ENCODE results near the gene GPC6.

Gene GPC6

GRCh38 chr13:94007072-94007471 is 780.5 kb downstream of the GPC6 start:
- H3K4me1 Mint-ChIP-seq: no peaks in the 10 kb centered on the region
- H3K9me3 Mint-ChIP-seq: no peaks in the 10 kb centered on the region
- no peaks in the 10 kb centered on the region for H3K36me3 Mint-ChIP-seq (ENCODE audit: low read depth)
- H3K27ac Mint-ChIP-seq: no peak overlapping the region
- H3K4me3 Mint-ChIP-seq: no peak overlapping the region
- peaks cover 3% of the 10 kb centered on the region for H3K27me3 Mint-ChIP-seq
- ATAC-seq (no peak), DNase-seq (no peak)

- DNase-seq (no peak), ATAC-seq (no peak)
- Mint-ChIP-seq H3K27ac (no peak overlapping the region), H3K9me3 (no peaks in the 10 kb centered on the region), H3K36me3 (ENCODE audit: low read depth) (no peaks in the 10 kb centered on the region), H3K4me3 (no peak overlapping the region), H3K27me3 (peaks cover 3% of the 10 kb centered on the region), H3K4me1 (no peaks in the 10 kb centered on the region)
These were observed 783.1 kb downstream of the GPC6 start for GRCh38 chr13:94009701-94010100.

DNA sequence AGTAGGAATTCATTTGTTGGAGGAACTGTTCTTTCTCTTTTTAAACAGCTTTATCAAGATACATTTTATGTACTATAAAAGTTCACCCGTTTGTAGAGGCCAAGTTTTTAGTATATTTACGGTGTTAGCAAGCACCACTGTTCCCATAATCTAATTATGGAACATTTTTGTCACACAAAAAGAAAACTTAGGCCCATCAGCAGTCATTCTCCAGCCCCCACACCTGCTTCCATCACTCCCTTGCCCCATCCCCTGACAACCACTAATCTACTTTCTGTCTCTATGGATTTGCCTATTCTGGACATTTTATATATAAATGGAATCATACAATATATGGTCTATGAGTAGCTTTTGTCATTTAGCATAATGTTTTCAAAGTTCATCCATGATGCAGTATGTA is 787.9 kb downstream of the GPC6 start:
- Mint-ChIP-seq H3K4me1 (no peaks in the 10 kb centered on the region), H3K36me3 (ENCODE audit: low read depth) (no peaks in the 10 kb centered on the region), H3K27ac (no peak overlapping the region), H3K9me3 (no peaks in the 10 kb centered on the region), H3K4me3 (no peak overlapping the region), H3K27me3 (peaks cover 10% of the 10 kb centered on the region)
- DNase-seq: no peak
- no peak for ATAC-seq

DNA sequence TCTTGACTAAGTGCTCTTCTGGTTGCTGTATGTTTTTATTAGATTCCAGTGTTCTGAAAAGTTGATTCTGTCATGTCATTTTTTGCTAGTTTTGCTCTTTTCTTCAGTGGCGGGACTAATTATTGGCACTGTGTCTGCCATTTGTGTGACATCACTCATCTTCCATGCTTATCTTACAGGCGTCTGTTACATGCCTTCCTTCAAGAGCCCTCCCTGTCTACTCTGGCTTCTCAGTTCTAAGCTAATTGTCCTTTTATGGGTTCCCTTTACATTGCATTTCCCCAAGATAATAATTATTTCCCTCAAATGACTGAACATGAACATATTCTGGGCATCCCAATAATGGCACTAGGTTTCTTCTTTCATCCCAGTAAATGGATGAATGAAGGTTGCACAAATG is 793.8 kb downstream of the GPC6 start:
- H3K4me3 Mint-ChIP-seq: no peak overlapping the region
- no peaks in the 10 kb centered on the region for H3K36me3 Mint-ChIP-seq (ENCODE audit: low read depth)

GRCh38 chr13:94020833-94021232 is 794.2 kb downstream of the GPC6 start:
- H3K9me3 Mint-ChIP-seq: peaks cover 5% of the 10 kb centered on the region
- DNase-seq (no peak), ATAC-seq (peak; percentile 57)
- H3K27ac Mint-ChIP-seq: no peak overlapping the region
- H3K4me3 Mint-ChIP-seq: no peak overlapping the region
- peaks cover 11% of the 10 kb centered on the region for H3K4me1 Mint-ChIP-seq
- no peaks in the 10 kb centered on the region for H3K36me3 Mint-ChIP-seq (ENCODE audit: low read depth)
- H3K27me3 Mint-ChIP-seq: peaks cover 18% of the 10 kb centered on the region

More for the DNA sequence above, 793.8 kb downstream of the GPC6 start:
- ATAC-seq (no peak), DNase-seq (no peak)
- H3K27ac Mint-ChIP-seq: no peak overlapping the region
- H3K4me1 Mint-ChIP-seq: peaks cover 11% of the 10 kb centered on the region
- H3K9me3 Mint-ChIP-seq: peaks cover 5% of the 10 kb centered on the region
- peaks cover 20% of the 10 kb centered on the region for H3K27me3 Mint-ChIP-seq

- no peak for DNase-seq
- Mint-ChIP-seq H3K36me3 (ENCODE audit: low read depth) (no peaks in the 10 kb centered on the region), H3K4me1 (no peaks in the 10 kb centered on the region), H3K27ac (no peak overlapping the region), H3K27me3 (peaks cover 3% of the 10 kb centered on the region), H3K4me3 (no peak overlapping the region), H3K9me3 (no peaks in the 10 kb centered on the region)
- no peak for ATAC-seq
These were observed 801.6 kb downstream of the GPC6 start for GRCh38 chr13:94028234-94028633.

DNA sequence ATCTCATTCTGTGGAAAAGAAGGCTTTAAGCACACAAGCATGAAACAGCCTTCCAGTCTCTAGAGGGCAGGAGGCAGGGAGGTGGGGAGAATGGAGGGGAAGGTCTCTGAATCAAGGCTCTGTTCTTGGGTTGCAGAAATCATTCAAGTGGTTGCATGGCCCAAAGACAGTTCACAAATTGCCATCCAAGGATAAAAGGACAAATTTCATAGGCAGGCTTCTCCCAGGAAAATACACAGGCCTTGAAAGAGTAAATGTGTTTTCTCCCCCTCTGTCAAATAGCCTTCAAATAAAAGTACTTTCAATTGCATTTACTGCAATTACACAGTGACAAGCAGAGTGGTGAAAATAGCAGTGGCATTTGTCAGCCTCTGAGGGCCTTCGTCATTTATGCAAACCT is 802.0 kb downstream of the GPC6 start:
- H3K27ac Mint-ChIP-seq: no peak overlapping the region
- ATAC-seq (no peak), DNase-seq (no peak)
- H3K27me3 Mint-ChIP-seq: peaks cover 3% of the 10 kb centered on the region
- H3K36me3 Mint-ChIP-seq (ENCODE audit: low read depth): no peaks in the 10 kb centered on the region
- H3K9me3 Mint-ChIP-seq: no peaks in the 10 kb centered on the region
- no peaks in the 10 kb centered on the region for H3K4me1 Mint-ChIP-seq
- H3K4me3 Mint-ChIP-seq: no peak overlapping the region

DNA sequence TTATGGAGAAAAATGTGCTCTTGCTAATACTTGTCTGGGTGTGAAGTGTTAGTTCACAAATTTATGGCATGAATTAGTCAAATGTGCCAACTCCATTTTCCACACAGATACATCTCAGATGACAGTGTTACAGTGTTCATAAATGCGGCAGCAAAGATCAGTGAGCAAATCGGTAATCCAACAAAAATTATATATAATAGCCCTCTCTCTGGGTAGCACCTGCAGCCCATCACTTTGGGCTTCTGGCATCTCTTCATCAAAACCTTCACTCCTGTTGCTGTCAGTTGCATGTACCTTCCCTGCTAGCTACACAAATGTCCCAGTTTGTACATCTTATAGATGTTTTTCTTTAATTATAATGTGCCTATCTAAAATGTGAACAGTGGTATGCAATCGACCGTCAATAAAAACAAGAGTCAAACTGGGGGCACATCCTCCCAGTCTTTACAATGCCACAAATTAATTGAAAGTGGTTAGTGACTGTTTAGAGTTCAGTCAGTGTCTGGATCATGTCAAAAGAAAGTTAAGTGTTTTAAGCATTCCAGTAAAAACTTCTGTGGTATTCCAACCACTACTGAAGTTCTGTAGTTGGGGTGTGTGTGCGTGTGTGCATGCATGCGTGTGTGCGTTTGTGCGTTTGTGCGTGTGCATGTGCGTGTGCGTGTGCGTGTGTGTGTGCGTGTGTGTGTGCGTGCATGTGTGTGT is 804.0 kb downstream of the GPC6 start:
- ATAC-seq: no peak
- no peaks in the 10 kb centered on the region for H3K4me1 Mint-ChIP-seq
- H3K4me3 Mint-ChIP-seq: no peak overlapping the region
- peaks cover 1% of the 10 kb centered on the region for H3K27me3 Mint-ChIP-seq
- H3K36me3 Mint-ChIP-seq (ENCODE audit: low read depth): no peaks in the 10 kb centered on the region
- no peak for DNase-seq
- H3K27ac Mint-ChIP-seq: no peak overlapping the region
- no peaks in the 10 kb centered on the region for H3K9me3 Mint-ChIP-seq

- no peaks in the 10 kb centered on the region for H3K9me3 Mint-ChIP-seq
- DNase-seq: no peak
- H3K4me3 Mint-ChIP-seq: no peak overlapping the region
- no peaks in the 10 kb centered on the region for H3K36me3 Mint-ChIP-seq (ENCODE audit: low read depth)
- no peaks in the 10 kb centered on the region for H3K4me1 Mint-ChIP-seq
- H3K27ac Mint-ChIP-seq: no peak overlapping the region
- no peak for ATAC-seq
- H3K27me3 Mint-ChIP-seq: peaks cover 1% of the 10 kb centered on the region
These were observed 805.0 kb downstream of the GPC6 start for GRCh38 chr13:94031609-94032008.

DNA sequence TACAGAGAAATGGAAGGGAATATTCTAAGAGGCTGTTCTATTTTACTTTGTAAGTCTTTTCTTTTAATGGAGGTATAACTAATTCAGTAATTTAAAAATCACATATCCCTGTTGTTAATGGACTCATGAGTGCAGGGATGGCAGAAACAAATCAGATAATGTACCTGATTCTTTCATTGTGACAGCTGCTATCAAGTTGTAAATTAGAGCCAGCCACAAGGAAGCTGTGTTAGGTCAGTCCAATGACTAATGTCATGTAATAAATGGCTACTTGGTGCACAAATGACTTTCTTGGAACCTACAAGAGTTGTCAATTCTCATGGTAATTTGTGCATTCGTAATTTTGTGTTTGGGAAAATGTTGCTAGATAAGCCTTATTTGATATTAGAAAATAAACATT is 806.5 kb downstream of the GPC6 start:
- H3K27ac Mint-ChIP-seq: no peak overlapping the region
- ATAC-seq: no peak
- no peaks in the 10 kb centered on the region for H3K36me3 Mint-ChIP-seq (ENCODE audit: low read depth)
- H3K4me1 Mint-ChIP-seq: no peaks in the 10 kb centered on the region
- H3K4me3 Mint-ChIP-seq: no peak overlapping the region
- peaks cover 1% of the 10 kb centered on the region for H3K27me3 Mint-ChIP-seq
- no peaks in the 10 kb centered on the region for H3K9me3 Mint-ChIP-seq
- DNase-seq: no peak

DNA sequence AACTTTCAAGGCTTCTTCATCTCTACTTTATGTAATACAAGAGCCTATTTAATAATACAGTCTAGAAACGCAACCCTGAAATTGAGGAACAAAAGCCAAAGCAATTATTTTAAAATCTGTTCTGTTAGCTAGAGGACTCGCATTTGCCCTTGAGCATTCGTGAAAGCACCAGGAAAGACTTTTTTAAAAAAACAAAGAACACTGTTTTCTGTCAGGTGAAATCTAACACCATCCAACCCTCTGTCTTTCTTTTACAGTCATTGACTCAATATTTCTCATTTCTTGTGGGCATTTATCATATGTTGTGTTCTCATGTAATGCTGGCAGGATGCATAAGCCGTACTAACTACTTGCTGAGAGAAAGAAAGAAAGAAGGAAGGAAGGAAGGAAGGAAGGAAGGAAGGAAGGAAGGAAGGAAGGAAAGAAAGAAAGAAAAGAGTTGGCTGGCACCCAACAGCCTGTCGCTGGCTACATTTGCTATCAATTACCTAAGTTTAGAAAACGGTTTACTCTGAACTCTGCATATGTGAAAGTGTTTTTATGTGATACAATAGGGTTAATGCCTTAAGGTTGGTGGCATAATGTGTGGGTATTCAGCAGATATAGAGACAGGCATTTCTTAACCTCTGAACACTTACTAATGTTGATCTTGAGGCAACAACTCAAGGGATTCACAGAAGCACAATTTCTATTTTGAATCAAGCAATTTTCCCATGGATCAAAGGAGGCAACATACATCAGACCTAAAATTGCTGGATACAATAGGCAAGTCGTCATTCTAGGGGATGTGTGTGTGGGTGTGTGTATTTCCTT is 807.4 kb downstream of the GPC6 start:
- Mint-ChIP-seq H3K4me1 (no peaks in the 10 kb centered on the region), H3K9me3 (no peaks in the 10 kb centered on the region), H3K27ac (no peak overlapping the region), H3K27me3 (peaks cover 1% of the 10 kb centered on the region), H3K36me3 (ENCODE audit: low read depth) (no peaks in the 10 kb centered on the region), H3K4me3 (no peak overlapping the region)
- no peak for DNase-seq
- no peak for ATAC-seq

DNA sequence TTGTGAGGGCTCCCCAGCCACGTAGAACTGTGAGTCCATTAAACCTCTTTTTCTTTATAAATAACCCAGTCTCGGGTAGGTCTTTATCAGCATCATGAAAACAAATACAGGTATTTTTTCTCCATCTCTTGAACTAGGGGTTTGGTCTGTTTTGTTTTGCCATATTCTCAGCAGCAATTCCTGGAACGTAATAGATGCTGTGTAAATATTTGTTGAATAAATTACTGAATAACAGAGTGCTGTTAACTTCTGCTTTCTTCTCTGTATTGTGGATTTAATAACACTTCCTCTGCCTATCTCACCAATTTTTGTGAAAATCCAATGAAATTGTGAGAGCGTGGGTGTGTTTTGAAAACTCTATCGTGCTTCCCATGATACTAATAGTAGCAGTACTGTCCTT is 823.4 kb downstream of the GPC6 start:
- DNase-seq (no peak), ATAC-seq (no peak)
- Mint-ChIP-seq H3K9me3 (no peaks in the 10 kb centered on the region), H3K4me3 (no peak overlapping the region), H3K27ac (no peak overlapping the region), H3K36me3 (ENCODE audit: low read depth) (no peaks in the 10 kb centered on the region), H3K4me1 (no peaks in the 10 kb centered on the region), H3K27me3 (peaks cover 14% of the 10 kb centered on the region)

- DNase-seq (no peak), ATAC-seq (no peak)
- Mint-ChIP-seq H3K4me3 (no peak overlapping the region), H3K27me3 (peaks cover 12% of the 10 kb centered on the region), H3K27ac (no peak overlapping the region), H3K4me1 (no peaks in the 10 kb centered on the region), H3K9me3 (no peaks in the 10 kb centered on the region), H3K36me3 (ENCODE audit: low read depth) (no peaks in the 10 kb centered on the region)
These were observed 824.1 kb downstream of the GPC6 start for GRCh38 chr13:94050686-94051085.

- Mint-ChIP-seq H3K36me3 (ENCODE audit: low read depth) (no peaks in the 10 kb centered on the region), H3K27ac (no peak overlapping the region), H3K4me3 (no peak overlapping the region), H3K27me3 (peaks cover 10% of the 10 kb centered on the region), H3K4me1 (no peaks in the 10 kb centered on the region), H3K9me3 (no peaks in the 10 kb centered on the region)
- ATAC-seq: no peak
- DNase-seq: no peak
These were observed 827.5 kb downstream of the GPC6 start for GRCh38 chr13:94053986-94054593.

DNA sequence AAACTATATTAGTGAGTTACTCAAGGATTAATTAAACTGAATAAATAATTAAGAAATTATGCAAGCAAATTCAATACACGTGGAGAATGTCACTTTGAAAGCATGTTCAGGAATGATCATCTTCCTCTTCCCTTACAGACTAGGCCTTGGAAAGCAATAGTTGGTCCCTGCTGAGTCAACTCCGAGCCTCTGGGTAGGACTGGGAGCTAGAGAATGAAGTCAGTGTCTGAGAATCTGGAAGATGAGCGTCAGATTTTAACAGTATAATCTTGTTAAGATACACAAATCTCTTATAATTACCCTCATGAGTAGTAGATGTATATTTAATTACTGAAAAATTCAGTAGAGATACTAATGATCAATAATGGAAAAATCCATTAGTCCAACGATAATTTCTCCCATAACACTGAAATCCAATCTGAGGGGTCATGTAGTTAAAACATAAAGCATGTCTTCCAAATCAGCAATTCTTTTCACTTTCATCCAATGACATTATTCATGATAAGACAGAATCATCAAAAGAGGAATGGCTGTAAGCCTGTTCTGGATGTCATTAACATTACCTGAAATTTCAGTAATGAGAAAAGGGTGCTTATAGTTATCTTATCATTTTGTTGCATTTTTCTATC is 829.9 kb downstream of the GPC6 start:
- DNase-seq (no peak), ATAC-seq (no peak)
- H3K9me3 Mint-ChIP-seq: no peaks in the 10 kb centered on the region
- no peak overlapping the region for H3K4me3 Mint-ChIP-seq
- H3K27ac Mint-ChIP-seq: no peak overlapping the region
- no peaks in the 10 kb centered on the region for H3K36me3 Mint-ChIP-seq (ENCODE audit: low read depth)
- H3K27me3 Mint-ChIP-seq: peaks cover 8% of the 10 kb centered on the region
- H3K4me1 Mint-ChIP-seq: no peaks in the 10 kb centered on the region

Data from activated naive CD8-positive, alpha-beta T cell treated with anti-CD3 and anti-CD28 coated beads, Interleukin-2, amount 50 U/mL, for 24 hours (primary cell).